ENCODE data around the gene NACAD. TPM values are rescaled to one million over a fixed set of nuclear protein-coding genes. Genes with fewer than 3 reads are reported as not detected.
A peak's percentile ranks its signal among the peaks of the same experiment; 100 is the strongest.

Gene NACAD
- total and polyA plus RNA-seq, 8 donors, result 2.0 to 10.9 (median 9.3) TPM

DNA sequence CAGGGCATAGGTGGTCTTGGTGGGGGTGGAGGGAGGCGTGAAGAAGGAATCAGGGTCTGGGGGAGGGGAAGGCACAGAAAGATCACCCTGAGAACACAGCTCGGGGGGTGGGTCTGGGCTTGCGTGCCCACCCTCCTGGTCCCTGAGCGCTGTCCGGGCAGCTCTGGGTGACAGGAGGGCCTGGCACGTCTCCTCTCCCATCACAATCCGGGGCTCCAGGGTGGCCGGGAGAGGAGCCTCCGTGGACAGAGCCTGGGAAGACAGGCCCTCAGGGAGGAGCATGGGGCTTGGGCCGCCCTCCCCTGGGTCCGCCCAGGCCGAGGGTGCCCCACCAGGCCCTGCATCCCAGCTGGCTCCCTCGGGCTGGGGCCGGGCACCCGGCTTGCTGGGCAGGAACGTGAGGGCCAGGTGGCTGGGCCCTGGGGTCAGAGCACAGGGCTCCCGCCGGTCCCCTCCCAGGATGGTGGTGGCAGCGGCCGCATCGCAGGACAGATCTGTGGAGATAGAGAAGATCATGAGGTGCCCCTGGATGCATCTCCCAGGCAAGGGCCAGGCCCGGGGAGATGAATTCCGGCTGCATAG, 3.1 kb downstream of the NACAD start:
- peaks cover 0 to 14% of the 10 kb centered on the region in 2 donors for H3K4me1 ChIP-seq
- ATAC-seq (no peak), DNase-seq (no peak)
- H3K27ac ChIP-seq, result no peak overlapping the region
- peaks cover 0 to 31% of the 10 kb centered on the region in 2 donors for H3K27me3 ChIP-seq
- TF ChIP-seq, protein P1, sequence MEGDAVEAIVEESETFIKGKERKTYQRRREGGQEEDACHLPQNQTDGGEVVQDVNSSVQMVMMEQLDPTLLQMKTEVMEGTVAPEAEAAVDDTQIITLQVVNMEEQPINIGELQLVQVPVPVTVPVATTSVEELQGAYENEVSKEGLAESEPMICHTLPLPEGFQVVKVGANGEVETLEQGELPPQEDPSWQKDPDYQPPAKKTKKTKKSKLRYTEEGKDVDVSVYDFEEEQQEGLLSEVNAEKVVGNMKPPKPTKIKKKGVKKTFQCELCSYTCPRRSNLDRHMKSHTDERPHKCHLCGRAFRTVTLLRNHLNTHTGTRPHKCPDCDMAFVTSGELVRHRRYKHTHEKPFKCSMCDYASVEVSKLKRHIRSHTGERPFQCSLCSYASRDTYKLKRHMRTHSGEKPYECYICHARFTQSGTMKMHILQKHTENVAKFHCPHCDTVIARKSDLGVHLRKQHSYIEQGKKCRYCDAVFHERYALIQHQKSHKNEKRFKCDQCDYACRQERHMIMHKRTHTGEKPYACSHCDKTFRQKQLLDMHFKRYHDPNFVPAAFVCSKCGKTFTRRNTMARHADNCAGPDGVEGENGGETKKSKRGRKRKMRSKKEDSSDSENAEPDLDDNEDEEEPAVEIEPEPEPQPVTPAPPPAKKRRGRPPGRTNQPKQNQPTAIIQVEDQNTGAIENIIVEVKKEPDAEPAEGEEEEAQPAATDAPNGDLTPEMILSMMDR (IDR thresholded peaks at IDR 0.05), result no peak
- H3K4me3 ChIP-seq, result no peak overlapping the region
- no peaks in the 10 kb centered on the region for H3K36me3 ChIP-seq
- intact Hi-C loops (cut with DNase I), result no loop called here
- no peaks in the 10 kb centered on the region for H3K9me3 ChIP-seq

DNA sequence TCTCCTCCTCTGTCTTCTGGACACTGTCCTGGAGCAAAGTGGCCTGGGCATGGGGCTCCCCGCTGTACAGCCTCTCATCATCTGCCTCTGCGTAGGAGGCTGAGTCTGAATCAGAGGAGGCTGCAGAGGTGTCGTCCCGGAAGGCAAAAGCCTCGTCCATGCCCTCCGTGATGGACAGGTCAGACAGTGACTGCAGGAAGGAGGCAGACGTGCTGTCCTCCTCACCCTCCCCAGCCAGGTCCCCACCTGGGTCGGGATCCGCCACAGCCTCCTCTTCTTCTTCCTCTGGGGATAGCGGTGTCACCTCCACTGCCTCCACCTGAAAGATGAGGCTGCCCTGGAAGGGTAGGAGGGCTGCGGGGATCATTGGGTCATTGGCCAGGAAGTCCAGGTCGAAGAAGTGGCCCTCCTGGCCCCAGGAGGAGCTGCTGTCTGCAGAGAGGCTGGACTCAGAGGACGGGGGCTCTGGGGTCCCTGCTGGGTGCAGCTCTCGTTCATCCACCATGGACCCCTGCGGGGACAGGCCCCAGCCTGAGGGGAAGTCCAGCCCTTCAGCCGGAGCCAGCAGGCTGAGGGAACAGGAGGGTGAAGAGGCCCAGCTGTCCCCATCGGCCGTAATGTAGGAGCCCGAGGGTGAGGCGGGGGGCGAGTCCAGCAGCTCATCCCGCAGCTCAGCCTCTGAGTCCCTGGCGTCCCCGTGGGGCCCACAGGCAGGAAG, 3.7 kb downstream of the NACAD start:
- no peak for ATAC-seq
- H3K4me1 ChIP-seq, result peaks cover 0 to 14% of the 10 kb centered on the region in 2 donors
- DNase-seq, result peak in 1 of 4 donors; percentile 14
- no peaks in the 10 kb centered on the region for H3K36me3 ChIP-seq
- peaks cover 0 to 25% of the 10 kb centered on the region in 2 donors for H3K27me3 ChIP-seq
- H3K4me3 ChIP-seq, result no peak overlapping the region
- TF ChIP-seq, protein P1 (IDR thresholded peaks at IDR 0.05), result no peak
- intact Hi-C loops (cut with DNase I), result no loop called here
- H3K27ac ChIP-seq, result no peak overlapping the region
- no peaks in the 10 kb centered on the region for H3K9me3 ChIP-seq

DNA sequence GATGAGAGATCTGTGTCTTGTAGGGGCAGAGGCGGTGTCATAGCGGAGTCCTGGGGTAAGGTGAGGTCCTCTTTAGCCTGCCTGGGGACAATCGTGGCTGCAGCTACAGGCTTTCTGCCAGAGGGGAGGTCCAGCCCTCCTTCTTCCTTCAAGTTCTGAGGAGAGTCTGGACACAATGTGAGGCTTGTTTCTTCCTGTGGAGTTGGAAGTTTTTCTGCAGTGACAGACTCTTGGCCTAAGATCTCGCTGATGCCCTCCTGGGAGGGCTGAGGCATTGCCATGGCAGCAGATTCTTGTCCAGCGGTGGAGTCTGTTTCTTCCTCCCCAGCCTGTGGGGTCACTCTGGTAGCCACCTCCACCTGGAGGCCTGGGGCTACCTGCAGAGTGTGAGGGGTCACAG, 4.4 kb downstream of the NACAD start:
- Histone ChIP-seq H3K9me3 (no peaks in the 10 kb centered on the region), H3K27me3 (peaks cover 0 to 17% of the 10 kb centered on the region in 2 donors), H3K27ac (no peak overlapping the region), H3K4me3 (no peak overlapping the region), H3K4me1 (peaks cover 0 to 11% of the 10 kb centered on the region in 2 donors), H3K36me3 (no peaks in the 10 kb centered on the region)
- DNase-seq, result no peak
- TF ChIP-seq, protein P1 (IDR thresholded peaks at IDR 0.05), result no peak
- intact Hi-C loops (cut with DNase I), result no loop called here
- ATAC-seq, result no peak

DNA sequence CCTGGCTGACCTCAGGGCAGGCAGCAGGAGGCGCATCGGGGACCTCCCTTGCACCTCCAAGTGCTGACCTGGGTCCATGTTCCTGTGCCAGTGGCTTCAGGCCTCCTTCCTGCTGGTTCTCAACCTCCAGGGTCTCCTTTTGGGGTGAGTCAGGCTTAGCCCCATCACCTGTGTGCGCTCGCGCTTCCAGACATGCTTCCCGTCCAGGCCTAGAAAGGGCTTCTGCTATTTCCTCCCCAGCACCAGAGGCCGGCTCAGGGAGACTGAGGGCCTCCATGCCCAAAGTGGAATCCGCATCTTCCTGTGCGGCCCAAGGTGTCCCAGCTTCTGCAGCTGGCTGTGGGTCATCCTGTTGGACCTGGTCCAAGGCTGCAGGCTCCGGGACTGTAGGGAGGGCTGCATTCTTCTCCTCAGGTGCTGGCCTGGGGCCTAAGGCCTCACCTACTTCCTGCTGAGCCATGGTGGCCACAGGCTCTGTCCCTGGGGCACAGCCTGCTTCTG, 5.9 kb downstream of the NACAD start:
- H3K4me3 ChIP-seq, result no peak overlapping the region
- H3K27ac ChIP-seq, result no peak overlapping the region
- H3K9me3 ChIP-seq, result no peaks in the 10 kb centered on the region
- DNase-seq, result peak in 1 of 4 donors; percentile 28
- TF ChIP-seq, protein P1 (IDR thresholded peaks at IDR 0.05), result no peak
- no peak for ATAC-seq
- intact Hi-C loops (cut with DNase I), result no loop called here
- peaks cover 0 to 3% of the 10 kb centered on the region in 2 donors for H3K27me3 ChIP-seq
- no peaks in the 10 kb centered on the region for H3K4me1 ChIP-seq
- peaks cover 0 to under 1% of the 10 kb centered on the region in 2 donors for H3K36me3 ChIP-seq

Measured in left lung (tissue), 10 donors.